NCI-H2196 (cell line): ENCODE measurements around the gene SNX14.
"Not testable (repeated sequence)": the region's sequence is repeated elsewhere in the genome, so short reads cannot be mapped to it uniquely, and the experiment has no call there.

Experiments
- DNase-seq: peaks from one replicate; lab custom pipeline; 2025; ENCODE audit not compliant: unreplicated experiment; lab: John Stamatoyannopoulos, UW

SNX14 gene

GRCh38 chr6:85585741-85586140 lies 7.9 kb downstream of the SNX14 start:
- DNase-seq, result no peak

GRCh38 chr6:85582832-85583231 lies 10.8 kb downstream of the SNX14 start:
- DNase-seq, result not testable (repeated sequence)

DNA sequence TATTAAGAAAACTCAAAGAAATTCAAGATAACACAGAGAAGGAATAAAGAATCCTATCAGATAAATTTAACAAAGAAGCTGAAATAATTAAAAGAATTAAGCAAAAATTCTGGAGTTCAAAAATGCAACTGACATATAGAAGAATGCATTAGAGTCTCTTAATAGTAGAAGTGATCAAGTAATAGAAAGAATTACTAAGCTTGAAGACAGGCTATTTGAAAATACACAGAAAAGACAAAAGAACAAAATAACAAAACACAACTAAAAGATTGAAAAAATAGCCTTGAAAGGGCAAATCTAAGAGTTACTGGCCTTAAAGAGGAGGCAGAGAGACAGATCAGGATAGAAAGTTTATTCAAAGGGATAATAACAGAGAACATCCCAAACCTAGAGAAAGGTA lies 12.1 kb downstream of the SNX14 start:
- no peak for DNase-seq

DNA sequence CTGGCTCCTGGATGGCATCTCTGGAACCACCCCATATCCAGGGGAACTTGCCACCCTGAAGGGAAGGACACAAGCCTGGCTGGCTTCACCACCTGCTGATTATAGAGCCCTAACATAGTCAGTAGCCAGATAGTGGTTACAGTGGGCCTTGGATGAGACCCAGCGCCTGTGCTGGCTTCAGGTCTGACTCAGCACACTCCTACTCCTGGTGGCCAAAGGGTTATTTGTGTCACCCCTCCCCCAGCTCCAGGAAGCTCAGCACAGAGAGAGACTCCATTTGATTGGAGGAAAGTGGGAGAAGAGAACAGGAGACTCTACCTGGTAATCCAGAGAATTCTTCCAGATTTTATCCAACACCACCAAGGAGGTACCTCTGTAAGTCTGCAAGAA lies 12.8 kb downstream of the SNX14 start:
- no peak for DNase-seq

- no peak for DNase-seq
These were observed 13.4 kb downstream of the SNX14 start for GRCh38 chr6:85580118-85580877.

GRCh38 chr6:85579581-85579980 lies 14.1 kb downstream of the SNX14 start:
- DNase-seq, result no peak

DNA sequence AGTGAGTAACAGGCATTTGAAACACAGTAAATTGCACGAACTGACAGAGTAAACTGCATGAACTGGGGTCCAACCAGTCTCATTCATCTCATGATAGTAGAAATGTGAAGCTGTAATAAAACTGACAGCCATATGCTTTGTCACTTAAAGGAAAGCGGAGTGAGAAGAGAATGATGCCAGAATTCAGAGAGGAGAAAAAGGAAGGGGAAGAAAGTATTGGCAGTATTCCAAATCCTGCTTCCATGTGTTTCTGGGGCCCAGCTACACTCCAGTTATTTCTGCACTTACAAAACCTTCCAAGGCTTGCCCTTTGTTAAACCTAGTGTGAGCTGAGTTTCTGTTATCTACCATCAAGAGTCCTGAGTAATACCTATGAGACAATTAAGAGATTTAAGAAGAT lies 17.2 kb downstream of the SNX14 start:
- no peak for DNase-seq

GRCh38 chr6:85574932-85575598 lies 18.6 kb downstream of the SNX14 start:
- no peak for DNase-seq

DNA sequence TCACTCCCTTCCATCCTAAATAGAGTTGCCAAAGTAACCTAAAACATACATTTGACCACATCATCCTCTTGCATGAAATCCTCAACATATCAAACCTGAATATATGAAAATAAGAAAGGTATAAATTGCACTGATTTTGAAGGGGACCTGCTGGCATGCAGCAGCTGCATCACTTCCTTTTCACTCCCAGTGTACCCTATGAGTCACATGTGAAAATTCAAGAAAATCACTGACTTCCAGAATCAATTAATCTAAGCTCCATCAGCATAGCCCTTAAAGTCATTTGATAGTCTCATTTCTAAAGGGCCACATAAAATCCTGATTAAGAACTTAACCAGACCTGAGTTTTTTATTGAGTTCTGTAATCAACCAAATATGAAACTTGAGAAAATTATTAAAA lies 24.3 kb downstream of the SNX14 start:
- DNase-seq, result no peak

- DNase-seq, result no peak
These were observed 25.2 kb downstream of the SNX14 start for GRCh38 chr6:85568411-85568810.

GRCh38 chr6:85565736-85566135 lies 27.9 kb downstream of the SNX14 start:
- DNase-seq, result no peak

- DNase-seq, result not testable (repeated sequence)
These were observed 29.4 kb downstream of the SNX14 start for GRCh38 chr6:85564223-85564622.

DNA sequence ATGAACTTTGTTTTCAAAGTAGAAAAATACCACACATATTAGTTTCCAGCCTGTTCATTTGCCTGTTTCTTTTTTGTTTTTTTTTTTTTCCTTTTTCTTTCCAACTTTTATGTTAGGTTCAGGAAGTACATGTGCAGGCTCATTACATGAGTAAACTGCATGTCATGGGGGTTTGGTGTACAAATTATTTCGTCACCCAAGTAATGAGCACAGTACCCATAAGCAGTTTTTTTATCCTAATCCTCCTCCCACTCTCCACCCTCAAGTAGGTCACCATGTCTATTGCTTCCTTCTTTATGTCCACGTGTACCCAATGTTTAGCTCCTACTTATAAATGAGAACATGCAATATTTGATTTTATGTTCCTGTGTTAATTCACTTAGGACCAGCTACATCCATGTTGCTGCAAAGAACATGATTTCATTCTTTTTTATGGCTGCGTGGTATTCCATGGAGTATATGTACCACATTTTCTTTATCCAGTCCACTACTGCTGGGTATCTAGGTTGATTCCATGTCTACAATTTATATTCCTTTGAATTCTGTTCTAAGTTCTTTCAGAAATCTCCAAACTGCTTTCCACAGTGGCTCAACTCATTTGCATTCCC lies 31.8 kb downstream of the SNX14 start:
- DNase-seq, result no peak

DNA sequence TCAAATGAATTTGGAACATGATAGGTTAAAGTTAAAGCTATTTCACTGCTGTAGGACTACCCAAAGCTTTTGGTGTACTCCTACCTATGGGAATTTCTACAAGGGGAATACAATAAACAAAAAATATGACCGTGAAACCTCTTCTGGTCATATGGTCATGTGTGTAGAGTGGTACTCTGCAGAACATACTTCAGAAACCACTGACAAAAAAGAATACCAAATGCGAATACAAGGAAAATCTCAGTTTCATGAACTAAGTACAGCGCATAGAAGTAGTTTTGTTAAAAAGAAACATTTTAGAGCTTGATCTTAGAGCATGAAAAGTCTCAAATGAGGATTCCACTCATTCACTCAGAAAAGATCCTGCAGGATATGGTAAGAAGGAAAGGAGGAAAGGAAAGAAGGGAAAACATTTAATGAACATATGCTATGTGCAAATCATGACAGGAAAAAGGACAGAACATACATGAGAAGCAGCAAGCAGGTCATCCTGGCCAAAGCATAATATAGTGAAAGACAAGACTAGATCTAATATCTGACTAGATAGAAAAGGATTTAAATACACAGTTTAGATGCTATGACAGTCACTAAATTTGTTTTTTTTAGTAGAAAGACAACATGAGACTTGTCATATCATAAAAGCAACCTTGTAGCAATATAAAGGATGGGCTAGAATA lies 36.5 kb downstream of the SNX14 start:
- no peak for DNase-seq

GRCh38 chr6:85552652-85553051 lies 41.0 kb downstream of the SNX14 start:
- DNase-seq, result no peak

DNA sequence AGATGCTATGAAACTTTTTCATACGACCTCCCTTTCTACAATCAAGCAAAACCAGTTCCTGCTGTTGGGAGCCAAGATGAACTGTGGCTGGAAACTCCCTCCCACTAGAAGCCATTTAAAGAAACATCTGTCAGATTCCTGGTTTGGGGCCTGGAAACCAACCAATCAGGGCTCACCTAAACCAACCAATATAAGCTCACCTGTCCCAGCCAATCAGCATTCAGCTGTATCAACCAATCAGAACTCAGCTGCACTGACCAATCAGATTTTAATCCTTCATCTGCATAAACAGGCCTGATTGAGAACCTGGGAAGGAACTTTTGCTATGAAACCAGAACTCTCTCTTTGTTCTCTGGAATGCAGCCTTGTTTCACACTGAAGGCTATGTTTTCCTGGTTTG lies 42.4 kb downstream of the SNX14 start:
- DNase-seq, result no peak

GRCh38 chr6:85547719-85548118 lies 45.9 kb downstream of the SNX14 start:
- DNase-seq, result no peak

DNA sequence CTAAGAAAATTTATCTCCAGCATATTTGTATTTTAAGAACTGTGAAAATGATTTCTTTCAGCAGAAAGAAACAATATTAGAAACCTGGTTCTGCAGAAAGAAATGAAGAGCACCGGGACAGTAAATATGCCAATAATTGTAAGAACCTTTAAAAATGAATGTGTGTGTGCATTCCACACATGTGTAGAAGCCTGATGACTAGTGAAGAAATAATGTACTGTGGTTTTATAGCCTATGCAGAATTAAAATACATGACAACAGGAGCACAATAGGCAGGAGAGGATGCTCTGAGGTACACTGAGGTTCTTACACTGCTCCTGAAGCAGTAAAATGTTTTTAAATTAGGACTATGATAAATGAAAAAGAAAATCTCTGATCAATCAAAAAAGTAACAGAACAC lies 48.9 kb downstream of the SNX14 start:
- no peak for DNase-seq

- DNase-seq, result no peak
These were observed 56.6 kb downstream of the SNX14 start for GRCh38 chr6:85537055-85537494.

DNA sequence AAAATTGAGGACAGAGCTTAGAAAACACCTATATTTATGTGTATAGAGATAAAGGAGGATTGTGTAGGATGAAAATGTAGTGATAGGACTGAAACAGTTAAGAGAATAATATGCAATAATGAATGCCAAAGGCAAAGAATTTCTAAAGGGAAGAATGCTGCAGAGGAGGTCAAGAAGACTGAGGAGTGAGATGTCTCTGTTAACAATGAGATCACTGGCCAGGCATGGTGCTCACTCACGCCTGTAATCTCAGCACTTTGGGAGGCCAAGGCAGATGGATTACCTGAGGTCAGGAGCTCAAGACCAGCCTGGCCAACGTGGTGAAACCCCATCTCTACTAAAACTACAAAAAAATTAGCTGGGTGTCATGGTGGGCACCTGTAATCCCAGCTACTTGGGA lies 69.4 kb downstream of the SNX14 start:
- not testable (repeated sequence) for DNase-seq

DNA sequence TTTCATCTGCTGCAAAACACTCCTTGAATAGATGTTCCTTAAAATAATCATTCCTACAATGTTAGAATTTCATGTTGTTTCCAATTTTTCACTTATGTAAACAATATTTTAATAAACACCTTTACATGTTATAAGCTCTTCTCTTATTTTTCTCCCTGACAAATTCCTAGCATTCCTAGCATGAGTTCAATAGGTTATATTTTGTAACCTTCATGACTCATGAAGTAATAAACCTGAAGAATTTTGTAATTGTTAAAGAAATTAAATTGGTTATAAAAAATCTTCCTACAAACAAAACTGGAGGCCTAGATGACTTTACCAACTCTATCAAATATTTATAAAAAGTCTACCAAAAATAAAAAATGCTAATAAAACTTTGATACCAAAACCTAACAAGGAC lies 77.5 kb downstream of the SNX14 start:
- DNase-seq, result no peak
